ENCODE data around the gene DPP6. TPM values are rescaled to one million over a fixed set of nuclear protein-coding genes. Genes with fewer than 3 reads are reported as not detected.

Gene DPP6
- polyA plus RNA-seq, 1 of the 3 experiments (the other 2 are of a cell fraction) = not detected

GRCh38 chr7:154910125-154910524 lies 857.9 kb downstream of the DPP6 start:
- Histone ChIP-seq H3K4me1 (ENCODE audit: control insufficient read depth in 1 of 2, insufficient read depth in 2 of 2, low read depth in 1 of 2, low read length in 1 of 2) (no peaks in the 10 kb centered on the region), H3K27ac (ENCODE audit: low read depth in 2 of 2, low read length in 1 of 2) (no peak overlapping the region), H3K9ac (no peak overlapping the region), H3K4me3 (ENCODE audit: low read depth in 2 of 2, low read length in 1 of 2) (no peak overlapping the region), H3K9me2 (no peaks in the 10 kb centered on the region), H3K79me2 (ENCODE audit: insufficient read depth) (no peaks in the 10 kb centered on the region), H4K20me1 (ENCODE audit: insufficient read depth) (no peaks in the 10 kb centered on the region), H2AFZ (ENCODE audit: low read depth) (no peak overlapping the region), H3K9me3 (no peaks in the 10 kb centered on the region), H3K4me2 (no peak overlapping the region), H3F3A (replicated peaks; ENCODE audit: insufficient read depth) (no peaks in the 10 kb centered on the region), H3K36me3 (replicated peaks in 1 of 2; ENCODE audit: control insufficient read depth in 1 of 2, insufficient read depth in 2 of 2, low read length in 1 of 2) (no peaks in the 10 kb centered on the region), H3K27me3 (ENCODE audit: insufficient read depth) (no peaks in the 10 kb centered on the region)
- TF ChIP-seq SMC3 (IDR thresholded peaks at IDR 0.05; ENCODE audit: low read depth, low read length) = no peak
- no peak for TF ChIP-seq POLR2AphosphoS5 (IDR thresholded peaks at IDR 0.05; ENCODE audit: low read depth, low read length)
- no peak for TF ChIP-seq MEF2A (IDR thresholded peaks at IDR 0.05; ENCODE audit: borderline replicate concordance, low read depth)
- no peak for TF ChIP-seq EZH2phosphoT487 (IDR thresholded peaks at IDR 0.05; ENCODE audit: borderline replicate concordance, low read depth)
- POLR2A ChIA-PET = no interaction called here
- WGBS (ENCODE audit: low lambda C conversion rate) = 0% methylated on average over 1 of the region's 4 CpGs
- CTCF ChIA-PET = interaction anchor here (0.6 to 6.3 kb wide), 3 partner anchors 12 to 435 kb away, joined by 3 to 126 read pairs (median 8); no protein-coding TSS in a partner anchor
- no peak for DNase-seq

DNA sequence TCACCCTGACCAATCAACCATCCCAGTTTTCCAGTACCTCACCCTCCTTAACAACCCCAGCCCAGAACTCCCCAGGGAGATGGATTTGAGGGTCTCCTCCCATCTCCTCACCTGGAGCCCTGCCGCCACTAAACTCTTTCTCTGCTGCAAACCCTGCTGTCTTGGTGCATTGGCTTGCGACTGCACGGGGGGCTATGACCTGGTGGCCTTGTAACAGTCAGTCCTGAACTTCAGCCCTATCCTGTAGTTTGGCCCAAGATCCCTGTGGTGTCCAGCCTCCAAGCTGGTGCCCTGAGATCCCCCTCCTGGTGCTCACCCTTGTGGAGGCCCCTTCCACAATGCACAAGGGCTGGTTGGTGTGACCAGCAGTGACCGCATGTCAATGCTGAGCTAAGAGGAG lies 858.8 kb downstream of the DPP6 start:
- no peak for TF ChIP-seq TAF1 (IDR thresholded peaks at IDR 0.05; ENCODE audit: borderline replicate concordance, low read depth, low read length)
- TF ChIP-seq RAD21 (IDR thresholded peaks at IDR 0.05; ENCODE audit: low read length) = no peak
- TF ChIP-seq ELF1 (IDR thresholded peaks at IDR 0.05) = no peak
- no peak for TF ChIP-seq RXRA (IDR thresholded peaks at IDR 0.05; ENCODE audit: borderline replicate concordance, low read depth)
- no peak for TF ChIP-seq MXI1 (IDR thresholded peaks at IDR 0.05; ENCODE audit: low read depth, low read length)
- no peak for TF ChIP-seq GATA2 (CRISPR knock-in tag; IDR thresholded peaks at IDR 0.05)
- no peak for TF ChIP-seq RFX5 (IDR thresholded peaks at IDR 0.05; ENCODE audit: low read length)
- TF ChIP-seq TEAD4 (IDR thresholded peaks at IDR 0.05; ENCODE audit: borderline replicate concordance, insufficient read depth) = no peak
- POLR2A ChIA-PET = no interaction called here
- Histone ChIP-seq H3K9me2 (no peaks in the 10 kb centered on the region), H4K20me1 (ENCODE audit: insufficient read depth) (no peaks in the 10 kb centered on the region), H3F3A (replicated peaks; ENCODE audit: insufficient read depth) (no peaks in the 10 kb centered on the region), H3K27ac (ENCODE audit: low read depth in 2 of 2, low read length in 1 of 2) (no peak overlapping the region), H3K4me3 (ENCODE audit: low read depth in 2 of 2, low read length in 1 of 2) (no peak overlapping the region), H3K4me1 (ENCODE audit: control insufficient read depth in 1 of 2, insufficient read depth in 2 of 2, low read depth in 1 of 2, low read length in 1 of 2) (no peaks in the 10 kb centered on the region), H3K79me2 (ENCODE audit: insufficient read depth) (no peaks in the 10 kb centered on the region), H2AFZ (ENCODE audit: low read depth) (no peak overlapping the region), H3K36me3 (replicated peaks in 1 of 2; ENCODE audit: control insufficient read depth in 1 of 2, insufficient read depth in 2 of 2, low read length in 1 of 2) (no peaks in the 10 kb centered on the region), H3K9ac (no peak overlapping the region), H3K9me3 (no peaks in the 10 kb centered on the region), H3K27me3 (ENCODE audit: insufficient read depth) (no peaks in the 10 kb centered on the region), H3K4me2 (no peak overlapping the region)
- 49% methylated on average over 4 of the region's 4 CpGs for WGBS (ENCODE audit: low lambda C conversion rate)
- CTCF ChIA-PET = interaction anchor here (0.6 to 6.3 kb wide), 6 partner anchors 13 to 446 kb away, joined by 3 to 126 read pairs (median 18); no protein-coding TSS in a partner anchor
- no peak for DNase-seq

- Histone ChIP-seq H3K9me2 (no peaks in the 10 kb centered on the region), H3K36me3 (replicated peaks in 1 of 2; ENCODE audit: control insufficient read depth in 1 of 2, insufficient read depth in 2 of 2, low read length in 1 of 2) (no peaks in the 10 kb centered on the region), H3K9me3 (no peaks in the 10 kb centered on the region), H3K79me2 (ENCODE audit: insufficient read depth) (no peaks in the 10 kb centered on the region), H3K4me1 (ENCODE audit: control insufficient read depth in 1 of 2, insufficient read depth in 2 of 2, low read depth in 1 of 2, low read length in 1 of 2) (no peaks in the 10 kb centered on the region), H3K4me3 (ENCODE audit: low read depth in 2 of 2, low read length in 1 of 2) (no peak overlapping the region), H3K27me3 (ENCODE audit: insufficient read depth) (no peaks in the 10 kb centered on the region), H4K20me1 (ENCODE audit: insufficient read depth) (no peaks in the 10 kb centered on the region), H3K4me2 (no peak overlapping the region), H3K9ac (no peak overlapping the region), H2AFZ (ENCODE audit: low read depth) (no peak overlapping the region), H3F3A (replicated peaks; ENCODE audit: insufficient read depth) (no peaks in the 10 kb centered on the region), H3K27ac (ENCODE audit: low read depth in 2 of 2, low read length in 1 of 2) (no peak overlapping the region)
- POLR2A ChIA-PET = no interaction called here
- TF ChIP-seq GATA2 (CRISPR knock-in tag; IDR thresholded peaks at IDR 0.05) (no peak), FOXJ3 (CRISPR knock-in tag; IDR thresholded peaks at IDR 0.05) (no peak), RFX5 (IDR thresholded peaks at IDR 0.05; ENCODE audit: low read length) (no peak), NRF1 (IDR thresholded peaks at IDR 0.05; ENCODE audit: low read depth, low read length) (no peak), CHD2 (IDR thresholded peaks at IDR 0.05; ENCODE audit: low read length, partially characterized antibody) (no peak), FOXM1 (IDR thresholded peaks at IDR 0.05; ENCODE audit: low read depth) (no peak), YY1 (IDR thresholded peaks at IDR 0.05; ENCODE audit: low read depth) (no peak)
- DNase-seq = no peak
- 11% methylated on average over 2 of the region's 2 CpGs for WGBS (ENCODE audit: low lambda C conversion rate)
- CTCF ChIA-PET = interaction anchor here (0.5 to 6.3 kb wide), 11 partner anchors 14 to 447 kb away, joined by 3 to 126 read pairs (median 5); no protein-coding TSS in a partner anchor
Observed at GRCh38 chr7:154911411-154911810, 859.2 kb downstream of the DPP6 start.
